OCI-LY7 (cell line): Measurements from ENCODE around the gene CARM1. TPM values are rescaled to one million over a fixed set of nuclear protein-coding genes. Genes with fewer than 3 reads are reported as not detected.

Experiments
- BruUV-seq: library from RNA; stranded (reverse); fragments of 400-500 nt; replicated peaks from 2 replicates; lab custom pipeline; 2021; lab: Mats Ljungman, UMichigan
- CTCF ChIA-PET: fragments of 300-600 bp; sonication (Branson Sonifier 250); formaldehyde crosslinking; loops from one replicate; lab custom pipeline; 2022; ENCODE audit warnings: antibody characterized with exemption; ENCODE audit not compliant: unreplicated experiment; lab: Charles Lee
- POLR2A ChIA-PET: fragments of 300-600 bp; sonication (Branson Sonifier 250); formaldehyde crosslinking; loops from one replicate; lab custom pipeline; 2022; ENCODE audit warnings: antibody characterized with exemption; lab: Charles Lee
- DNase-seq: peaks from one replicate; pipeline ENCODE4 v3.0.0-alpha.2; 2015; ENCODE audit warnings: low spot score
- H2AFZ ChIP-seq: fragments of 200-600 bp; sonication (generic), shearing (Covaris generic); 2 replicates; pipeline ENCODE4 v1.6.1; 2014; ENCODE audit warnings: mild to moderate bottlenecking, antibody characterized with exemption, low read length, moderate library complexity
- H3K27ac ChIP-seq: fragments of 200-600 bp; sonication (generic); 2 replicates; pipeline ENCODE4 v1.5.1; 2014; ENCODE audit warnings: mixed run types, low read depth, mild to moderate bottlenecking, moderate library complexity, low read length, inconsistent platforms; ENCODE audit not compliant: poor library complexity, severe bottlenecking
- H3K36me3 ChIP-seq: fragments of 200-600 bp; sonication (generic); 2 replicates; pipeline ENCODE4 v1.6.1; 2014; ENCODE audit warnings: mild to moderate bottlenecking, antibody characterized with exemption, low read length, moderate library complexity, mixed read lengths; ENCODE audit not compliant: insufficient read depth
- H3K4me1 ChIP-seq: fragments of 200-600 bp; sonication (generic); 2 replicates; pipeline ENCODE4 v1.5.1; 2014; ENCODE audit warnings: mild to moderate bottlenecking, low read length; ENCODE audit not compliant: insufficient read depth, poor library complexity, severe bottlenecking
- H3K4me2 ChIP-seq: fragments of 200-600 bp; sonication (generic); 2 replicates; pipeline ENCODE4 v1.6.1; 2014; ENCODE audit warnings: mild to moderate bottlenecking, low read length
- H3K4me3 ChIP-seq: fragments of 200-600 bp; sonication (generic); 2 replicates; pipeline ENCODE4 v1.5.1; 2014; ENCODE audit warnings: mild to moderate bottlenecking, low read depth, low read length; ENCODE audit not compliant: poor library complexity, severe bottlenecking
- H3K79me2 ChIP-seq: fragments of 200-600 bp; sonication (generic); 2 replicates; pipeline ENCODE4 v1.6.1; 2016; ENCODE audit warnings: low read depth, mild to moderate bottlenecking, low read length, moderate library complexity, mixed read lengths; ENCODE audit not compliant: insufficient read depth
- H3K9me2 ChIP-seq: fragments of 200-600 bp; sonication (generic); 2 replicates; pipeline ENCODE4 v1.6.1; 2016; ENCODE audit warnings: mild to moderate bottlenecking, low read length, mixed read lengths; ENCODE audit not compliant: insufficient read depth
- H3K9me3 ChIP-seq: fragments of 200-600 bp; sonication (generic); 2 replicates; pipeline ENCODE4 v1.6.1; 2014; ENCODE audit warnings: mild to moderate bottlenecking, mixed run types, low read length, mixed read lengths
- H4K20me1 ChIP-seq: fragments of 200-600 bp; sonication (generic); 2 replicates; pipeline ENCODE4 v1.6.1; 2014; ENCODE audit warnings: mild to moderate bottlenecking, antibody characterized with exemption, low read length, moderate library complexity, mixed read lengths; ENCODE audit not compliant: insufficient read depth
- CTCF ChIP-seq: fragments of 200-600 bp; sonication (generic); conservative IDR thresholded peaks from 2 replicates; pipeline ENCODE4 v1.5.1; 2014; ENCODE audit warnings: mild to moderate bottlenecking, antibody characterized with exemption, low read length, moderate library complexity, mixed read lengths
- EZH2phosphoT487 ChIP-seq: fragments of 200-600 bp; sonication (generic); IDR thresholded peaks from 2 replicates; pipeline ENCODE4 v1.6.1; 2018; ENCODE audit warnings: low read depth, borderline replicate concordance, mild to moderate bottlenecking, mixed run types, antibody characterized with exemption, low read length, moderate library complexity, mixed read lengths
- intact Hi-C: fragments of 100-400 bp; cut with micrococcal nuclease; formaldehyde crosslinking; loops from one replicate; pipeline ENCODE4 v1.10.0; 2022; ENCODE audit not compliant: unreplicated experiment
- total RNA-seq, 2 experiments: library from RNA; depleted of rRNA in 1 of 2; stranded (reverse); fragments of >200 nt in 1 of 2; shearing (Covaris generic) in 1 of 2; gene quantifications; 2 replicates each; pipeline ENCODE4 v1.2.3, GENCODE V29; 2014 to 2022

Gene CARM1
- total RNA-seq, 2 experiments from 2014 or later = 41.2 to 107 TPM

GRCh38 chr19:10912619-10913018 lies 41.3 kb downstream of the CARM1 start:
- Histone ChIP-seq H4K20me1 (no peaks in the 10 kb centered on the region), H3K9me2 (no peaks in the 10 kb centered on the region), H3K36me3 (peaks cover 79% of the 10 kb centered on the region), H3K4me1 (no peaks in the 10 kb centered on the region), H3K79me2 (no peaks in the 10 kb centered on the region), H3K27ac (no peak overlapping the region), H3K4me3 (no peak overlapping the region), H3K4me2 (no peak overlapping the region), H2AFZ (no peak overlapping the region), H3K9me3 (no peaks in the 10 kb centered on the region)
- no peak for TF ChIP-seq CTCF
- no peak for TF ChIP-seq EZH2phosphoT487
- DNase-seq = no peak
- BruUV-seq = no TSS peak
- intact Hi-C loops = no loop called here
- POLR2A ChIA-PET = interaction anchor here (0.6 kb wide), 1 partner anchor 263 kb away, joined by 4 read pairs; no protein-coding TSS in a partner anchor
- CTCF ChIA-PET = interaction anchor here (0.6 kb wide), 1 partner anchor 24 kb away, joined by 3 read pairs; no protein-coding TSS in a partner anchor

GRCh38 chr19:10913716-10914340 lies 42.5 kb downstream of the CARM1 start:
- H3K36me3 ChIP-seq = peaks cover 79% of the 10 kb centered on the region
- no peaks in the 10 kb centered on the region for H4K20me1 ChIP-seq
- H3K79me2 ChIP-seq = no peaks in the 10 kb centered on the region
- no peak overlapping the region for H3K4me3 ChIP-seq
- H3K4me2 ChIP-seq = no peak overlapping the region
- intact Hi-C loops = no loop called here
- no peaks in the 10 kb centered on the region for H3K9me2 ChIP-seq
- no peaks in the 10 kb centered on the region for H3K9me3 ChIP-seq
- TF ChIP-seq CTCF (no peak), EZH2phosphoT487 (no peak)
- H2AFZ ChIP-seq = no peak overlapping the region
- ChIA-PET POLR2A (no interaction called here), CTCF (no interaction called here)
- DNase-seq = no peak
- H3K4me1 ChIP-seq = peaks cover 3% of the 10 kb centered on the region
- BruUV-seq = no TSS peak
- no peak overlapping the region for H3K27ac ChIP-seq
